CD4-positive, alpha-beta T cell treated with Interleukin-12 subunit alpha and Interleukin-12 subunit beta, for 1 hour (primary cell): ENCODE measurements around the gene SLC17A4.
A peak's percentile ranks its signal among the peaks of the same experiment; 100 is the strongest.
"Not testable (repeated sequence)": the region's sequence is repeated elsewhere in the genome, so short reads cannot be mapped to it uniquely, and the experiment has no call there.

ENCODE experiments used
- DNase-seq: peaks from one replicate; pipeline ENCODE4 v3.0.0-alpha.2; 2020

The SLC17A4 gene, protein sequence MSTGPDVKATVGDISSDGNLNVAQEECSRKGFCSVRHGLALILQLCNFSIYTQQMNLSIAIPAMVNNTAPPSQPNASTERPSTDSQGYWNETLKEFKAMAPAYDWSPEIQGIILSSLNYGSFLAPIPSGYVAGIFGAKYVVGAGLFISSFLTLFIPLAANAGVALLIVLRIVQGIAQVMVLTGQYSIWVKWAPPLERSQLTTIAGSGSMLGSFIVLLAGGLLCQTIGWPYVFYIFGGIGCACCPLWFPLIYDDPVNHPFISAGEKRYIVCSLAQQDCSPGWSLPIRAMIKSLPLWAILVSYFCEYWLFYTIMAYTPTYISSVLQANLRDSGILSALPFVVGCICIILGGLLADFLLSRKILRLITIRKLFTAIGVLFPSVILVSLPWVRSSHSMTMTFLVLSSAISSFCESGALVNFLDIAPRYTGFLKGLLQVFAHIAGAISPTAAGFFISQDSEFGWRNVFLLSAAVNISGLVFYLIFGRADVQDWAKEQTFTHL

GRCh38 chr6:25754535-25754934 lies at the start of gene SLC17A4:
SLC17A4 (plus strand) TSS chr6:25754742; CDS start chr6:25761963, 7,221 bp downstream.
- no peak for DNase-seq

GRCh38 chr6:25706314-25707014 lies 48.1 kb upstream of the SLC17A4 start:
- DNase-seq, result no peak

DNA sequence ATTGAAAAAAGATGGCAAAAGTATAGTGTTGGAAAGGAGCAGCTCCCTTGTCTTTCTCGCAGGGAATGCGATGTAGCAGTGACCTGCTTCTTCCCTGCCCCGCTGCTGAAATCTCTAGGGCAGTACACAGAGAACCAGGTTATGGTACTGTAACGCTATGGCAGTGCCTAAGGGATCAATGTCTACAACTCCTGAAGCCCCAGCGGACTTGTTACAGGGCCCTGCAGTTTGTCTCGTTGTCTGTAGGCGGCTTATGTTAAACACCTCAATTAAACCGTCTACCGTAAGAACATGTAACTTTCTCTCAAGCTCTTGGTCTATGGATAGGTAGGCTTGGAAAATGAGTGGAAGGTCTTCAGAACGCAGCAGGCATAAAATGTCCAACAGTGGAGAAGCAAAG lies 44.8 kb upstream of the SLC17A4 start:
- no peak for DNase-seq

GRCh38 chr6:25710287-25710686 lies 44.3 kb upstream of the SLC17A4 start:
- DNase-seq, result no peak

- no peak for DNase-seq
Measured at GRCh38 chr6:25713824-25714223, 40.7 kb upstream of the SLC17A4 start.

GRCh38 chr6:25714765-25715164 lies 39.8 kb upstream of the SLC17A4 start:
- DNase-seq, result no peak

DNA sequence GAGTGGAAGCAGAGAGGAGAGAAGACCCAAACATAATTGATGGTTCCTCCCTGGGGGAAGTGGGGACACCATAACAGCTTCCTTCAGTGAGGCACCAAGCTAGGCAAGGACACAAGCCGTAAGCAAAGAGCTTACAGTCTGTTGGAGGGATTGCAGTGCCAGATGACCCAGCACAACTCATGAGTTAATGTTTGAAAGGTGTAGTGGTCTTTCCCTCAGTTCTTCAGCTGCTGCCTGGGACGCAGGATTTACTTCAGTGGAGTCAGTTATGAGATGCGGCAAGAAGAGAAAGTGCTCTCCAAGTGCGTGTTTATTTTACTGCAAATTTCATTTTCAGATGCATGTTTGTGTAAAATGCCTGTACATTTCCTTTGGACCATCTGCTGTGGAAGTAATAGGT lies 38.7 kb upstream of the SLC17A4 start:
- DNase-seq, result no peak

- peak; percentile 20 for DNase-seq
Measured at GRCh38 chr6:25717866-25718740, 36.4 kb upstream of the SLC17A4 start.

GRCh38 chr6:25726122-25726911 lies 28.2 kb upstream of the SLC17A4 start:
- no peak for DNase-seq

DNA sequence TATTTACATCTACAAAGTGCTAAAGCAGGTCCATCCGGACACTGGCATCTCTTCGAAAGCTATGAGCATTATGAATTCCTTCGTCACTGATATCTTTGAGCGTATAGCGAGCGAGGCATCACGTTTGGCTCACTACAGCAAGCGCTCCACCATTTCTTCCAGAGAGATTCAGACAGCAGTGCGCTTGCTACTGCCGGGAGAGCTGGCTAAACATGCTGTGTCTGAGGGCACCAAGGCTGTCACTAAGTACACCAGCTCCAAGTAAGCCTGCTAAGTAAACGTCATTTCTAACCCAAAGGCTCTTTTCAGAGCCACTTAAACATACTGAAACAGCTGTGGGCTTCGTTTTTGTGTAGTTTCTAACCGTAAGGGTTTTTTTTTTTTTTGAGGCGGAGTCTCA lies 27.5 kb upstream of the SLC17A4 start:
- no peak for DNase-seq

GRCh38 chr6:25730907-25731306 lies 23.6 kb upstream of the SLC17A4 start:
- no peak for DNase-seq

- DNase-seq, result no peak
Measured at GRCh38 chr6:25731721-25732120, 22.8 kb upstream of the SLC17A4 start.

DNA sequence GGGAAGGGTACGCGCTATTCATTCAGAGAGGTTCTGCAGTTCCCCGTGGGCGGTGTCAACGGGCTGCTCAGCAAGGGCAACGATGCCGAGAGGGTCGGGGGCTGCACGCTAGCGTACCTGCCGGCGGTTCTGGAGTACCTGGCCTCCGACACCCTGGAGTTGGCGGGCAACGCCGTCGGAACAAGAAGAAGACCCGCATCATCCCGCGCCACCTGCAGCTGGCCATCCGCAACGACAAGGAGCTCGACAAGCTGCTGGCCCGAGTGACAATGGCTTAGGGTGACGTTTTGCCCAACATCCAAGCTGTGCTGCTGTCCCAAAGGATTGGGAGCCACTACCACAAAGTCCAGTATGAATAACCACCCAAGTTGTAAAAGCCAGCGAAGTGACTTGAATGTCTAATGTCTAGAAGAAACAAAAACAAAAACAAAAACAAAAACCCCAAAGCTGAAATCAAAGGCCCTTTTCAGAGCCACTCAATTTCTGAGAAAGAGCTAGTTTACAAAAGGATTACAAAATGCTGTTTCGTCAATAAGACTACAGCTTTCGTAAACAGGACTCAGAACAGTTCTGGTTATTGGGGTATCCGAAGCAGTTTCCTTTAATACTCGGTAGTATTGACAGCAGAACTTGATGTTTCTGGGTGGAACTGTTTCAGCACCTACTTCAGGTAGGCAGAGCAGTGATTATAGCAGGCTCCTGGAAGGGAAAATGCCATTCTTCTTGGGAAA lies 21.9 kb upstream of the SLC17A4 start:
- DNase-seq, result no peak

GRCh38 chr6:25735261-25735660 lies 19.3 kb upstream of the SLC17A4 start:
- no peak for DNase-seq

DNA sequence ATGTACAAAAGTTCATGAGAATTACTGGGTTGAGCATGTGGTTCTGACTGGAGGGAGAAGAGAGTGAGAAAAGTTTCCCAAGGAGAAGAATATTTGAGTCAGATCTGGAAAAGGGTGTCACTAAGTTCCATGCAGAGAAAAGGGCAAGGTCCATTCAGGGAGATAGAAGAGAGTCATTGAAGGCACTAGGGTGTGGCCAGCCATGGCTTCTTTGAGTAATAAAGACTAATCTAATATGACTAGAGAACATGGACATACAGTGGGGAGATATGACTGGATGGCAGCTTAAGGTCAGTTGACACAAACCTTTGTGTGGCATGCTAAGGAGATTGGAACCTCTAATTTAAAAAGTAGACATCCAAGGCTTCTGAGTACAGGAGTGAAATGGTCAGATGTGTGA lies 10.7 kb upstream of the SLC17A4 start:
- DNase-seq, result no peak

DNA sequence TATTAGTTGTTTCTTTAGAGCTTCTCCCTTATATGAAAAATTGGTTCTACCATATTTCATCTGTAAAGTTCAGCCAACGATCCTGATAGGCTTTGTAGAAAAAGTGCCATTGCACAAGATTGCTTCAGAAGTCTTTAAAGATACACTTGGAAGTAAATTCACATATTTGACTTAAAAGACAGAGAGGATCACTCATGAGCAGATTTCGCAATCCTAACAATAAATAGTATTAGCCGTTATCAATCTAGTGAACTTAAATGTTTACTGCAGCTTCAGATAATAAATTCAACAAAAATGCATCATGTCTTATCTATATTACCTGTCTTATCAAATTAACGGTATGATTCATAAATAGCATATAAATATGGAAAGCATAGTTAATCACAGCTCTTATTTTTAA lies 8.7 kb upstream of the SLC17A4 start:
- no peak for DNase-seq

DNA sequence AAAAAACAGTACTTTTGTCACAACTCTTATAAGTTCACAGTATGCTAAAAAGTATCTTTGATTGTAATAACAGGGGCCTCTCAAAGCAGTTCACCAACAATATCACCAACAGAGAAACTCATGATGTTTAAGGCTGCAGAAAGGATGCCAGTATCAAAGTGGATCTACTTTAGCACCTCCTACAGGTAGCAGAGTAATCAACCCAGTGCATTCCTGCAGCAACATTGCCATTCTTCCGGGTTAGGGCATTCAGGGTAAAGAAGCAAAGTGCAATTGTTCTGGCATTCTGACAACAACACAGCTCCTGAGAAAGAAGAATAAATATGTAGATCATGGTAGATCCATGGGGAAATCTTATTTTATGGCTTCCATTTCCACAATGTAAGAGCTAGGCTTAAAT lies 7.6 kb upstream of the SLC17A4 start:
- no peak for DNase-seq

DNA sequence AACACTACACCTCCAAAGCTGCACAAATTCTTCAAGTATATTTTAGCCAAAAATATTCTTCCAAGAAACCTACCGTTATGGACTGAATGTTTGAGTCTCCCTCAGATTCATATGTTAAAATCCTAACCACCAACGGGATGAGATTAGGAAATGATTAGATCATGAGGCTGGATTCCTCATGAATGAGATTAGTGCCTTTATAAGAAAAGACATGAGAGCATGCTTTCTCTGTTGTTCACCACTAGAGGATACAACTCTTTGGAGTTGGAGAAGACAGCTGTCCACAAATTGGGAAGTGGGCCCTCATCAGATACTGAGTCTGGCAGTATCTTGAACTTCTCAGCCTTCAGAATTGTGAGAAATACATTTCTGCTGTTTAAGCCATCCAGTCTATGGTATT lies 7.1 kb upstream of the SLC17A4 start:
- DNase-seq, result no peak

GRCh38 chr6:25748049-25748448 lies 6.5 kb upstream of the SLC17A4 start:
- DNase-seq, result no peak

- DNase-seq, result not testable (repeated sequence)
Measured at GRCh38 chr6:25748601-25749517, 5.7 kb upstream of the SLC17A4 start.

DNA sequence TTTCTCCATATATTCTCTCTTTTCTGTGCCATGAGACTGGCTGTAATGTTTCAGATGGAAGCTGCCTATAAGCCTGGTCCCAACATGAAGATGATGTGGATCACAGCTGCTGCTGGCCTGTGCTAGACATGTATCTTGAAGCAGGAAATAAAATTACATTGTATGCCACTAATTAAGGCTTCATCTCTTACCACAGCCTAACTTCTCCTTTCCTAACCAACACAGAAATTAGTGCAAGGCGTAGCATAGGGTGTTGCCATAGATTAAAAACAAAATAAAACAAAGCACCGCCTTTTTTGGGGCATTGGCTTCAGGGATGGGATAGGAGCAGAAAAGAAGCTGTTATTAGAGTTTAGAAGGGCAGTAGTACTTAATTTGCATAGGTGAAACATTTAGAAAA lies 4.7 kb upstream of the SLC17A4 start:
- no peak for DNase-seq
